HG02884 (cell line): ENCODE data around the gene SPINK2.

Source experiments
- ATAC-seq: cut with Tn5 transposase; IDR thresholded peaks from one replicate; pipeline ENCODE4 v1.9.1; 2021; ENCODE audit warnings: mild to moderate bottlenecking, moderate library complexity; ENCODE audit not compliant: unreplicated experiment

Gene SPINK2

DNA sequence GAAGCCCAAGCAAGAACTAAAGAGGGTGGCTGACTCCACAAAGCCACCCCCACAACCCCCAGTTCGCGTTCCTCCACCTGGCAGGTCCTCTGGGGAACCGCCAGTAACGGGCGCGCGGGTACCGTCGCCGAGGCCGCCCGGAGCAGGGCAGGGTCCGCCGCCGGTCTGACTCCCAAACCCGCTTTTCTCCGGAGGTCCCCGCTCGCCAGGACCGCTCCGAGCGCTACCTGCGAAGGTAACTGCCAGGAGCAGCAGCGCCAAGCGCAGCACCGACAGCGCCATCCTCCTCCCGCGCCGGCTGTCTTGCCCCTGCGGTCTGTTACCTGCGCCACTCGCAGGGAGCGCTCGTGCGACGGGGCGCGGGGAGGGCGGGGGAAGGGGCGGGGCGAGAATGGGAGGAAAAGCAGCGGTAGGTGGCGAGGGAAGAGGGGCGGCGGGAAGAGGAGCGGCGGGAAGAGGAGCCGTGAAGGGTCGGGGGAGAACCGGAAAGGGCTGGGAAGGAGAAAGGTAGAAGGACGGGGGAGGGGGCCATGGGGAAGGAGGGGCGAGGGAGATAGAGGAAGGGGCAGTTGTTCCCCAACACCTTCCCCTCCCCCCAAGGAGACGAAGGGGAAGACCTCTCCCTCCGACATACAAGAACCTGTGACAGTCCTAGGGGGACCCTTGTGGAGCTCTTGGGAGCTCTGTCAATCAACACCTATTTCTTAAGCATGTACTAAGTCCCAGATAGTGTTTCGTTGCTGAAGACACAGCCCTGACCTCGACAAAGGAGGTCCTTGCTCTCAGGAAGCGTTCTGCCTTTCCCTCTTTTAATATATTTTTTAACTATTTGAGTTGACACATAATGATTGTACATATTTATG, at the start of gene SPINK2:
SPINK2 (minus strand) TSS at position 321 of the 863 bp plus-strand sequence; CDS start at position 282, 39 bp downstream.
- no peak for ATAC-seq

- no peak for ATAC-seq
These were observed 49.4 kb upstream of the SPINK2 start for GRCh38 chr4:56870946-56871345.

- ATAC-seq, result peak; percentile 44
These were observed 42.1 kb upstream of the SPINK2 start for GRCh38 chr4:56863441-56864139.

DNA sequence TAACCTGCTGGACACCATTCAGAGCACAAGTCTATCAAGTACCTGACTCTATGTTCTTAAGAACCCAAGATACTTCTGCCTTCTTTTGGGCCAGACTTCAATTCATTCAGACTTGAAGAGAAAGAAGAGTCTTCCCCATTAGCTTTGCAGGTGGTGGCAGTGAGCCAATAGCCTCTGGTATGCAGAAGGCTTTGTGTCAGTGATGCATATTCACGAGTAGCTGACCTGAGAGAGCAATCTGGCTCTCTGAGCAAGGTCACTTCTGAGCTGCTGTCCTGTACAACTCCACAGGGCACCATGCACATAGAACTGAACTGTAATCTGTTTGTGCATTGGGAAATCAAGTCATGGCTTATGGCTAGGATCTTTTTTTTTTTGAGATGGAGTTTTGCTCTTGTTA, 39.9 kb upstream of the SPINK2 start:
- no peak for ATAC-seq

GRCh38 chr4:56860781-56861180, 39.3 kb upstream of the SPINK2 start:
- peak; percentile 44 for ATAC-seq

- no peak for ATAC-seq
These were observed 38.3 kb upstream of the SPINK2 start for GRCh38 chr4:56859841-56860240.

- no peak for ATAC-seq
These were observed 36.3 kb upstream of the SPINK2 start for GRCh38 chr4:56857601-56858309.

DNA sequence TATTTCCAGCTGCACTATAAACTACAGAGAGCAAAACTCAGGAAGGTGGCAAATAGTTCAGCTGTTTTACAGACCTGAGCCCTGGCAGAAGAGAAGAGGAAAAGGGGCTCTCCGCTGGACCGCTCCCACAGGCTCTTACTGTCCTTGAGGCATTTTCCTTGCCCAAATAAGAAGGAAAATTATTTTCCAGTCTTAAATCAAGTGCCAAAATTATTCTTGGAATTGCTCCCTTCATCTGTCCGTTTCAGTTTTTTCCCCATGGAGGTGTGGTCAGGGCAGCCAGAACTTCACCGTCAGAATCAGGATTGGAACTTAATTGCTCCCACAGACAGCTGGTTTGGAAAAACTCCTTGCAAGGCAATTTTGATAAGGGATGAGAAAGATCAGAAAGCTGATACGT, 35.2 kb upstream of the SPINK2 start:
- ATAC-seq, result no peak

DNA sequence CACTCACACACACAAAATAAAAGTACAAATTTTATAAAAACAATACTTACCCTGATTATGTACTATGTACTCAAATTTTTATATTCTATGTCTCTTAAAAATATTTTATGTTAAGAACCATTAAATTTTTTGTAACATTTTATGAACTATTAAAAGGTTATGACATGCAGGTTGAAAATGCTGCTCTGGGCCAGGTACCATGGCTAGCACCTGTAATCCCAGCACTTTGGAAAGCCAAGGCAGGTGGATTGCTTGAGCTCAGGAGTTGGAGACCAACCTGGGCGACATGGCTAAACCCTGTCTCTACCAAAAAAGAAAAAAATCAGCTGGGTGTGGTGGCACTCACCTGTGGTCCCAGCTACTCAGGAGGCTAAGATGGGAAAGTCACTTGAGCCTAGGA, 29.4 kb upstream of the SPINK2 start:
- no peak for ATAC-seq

DNA sequence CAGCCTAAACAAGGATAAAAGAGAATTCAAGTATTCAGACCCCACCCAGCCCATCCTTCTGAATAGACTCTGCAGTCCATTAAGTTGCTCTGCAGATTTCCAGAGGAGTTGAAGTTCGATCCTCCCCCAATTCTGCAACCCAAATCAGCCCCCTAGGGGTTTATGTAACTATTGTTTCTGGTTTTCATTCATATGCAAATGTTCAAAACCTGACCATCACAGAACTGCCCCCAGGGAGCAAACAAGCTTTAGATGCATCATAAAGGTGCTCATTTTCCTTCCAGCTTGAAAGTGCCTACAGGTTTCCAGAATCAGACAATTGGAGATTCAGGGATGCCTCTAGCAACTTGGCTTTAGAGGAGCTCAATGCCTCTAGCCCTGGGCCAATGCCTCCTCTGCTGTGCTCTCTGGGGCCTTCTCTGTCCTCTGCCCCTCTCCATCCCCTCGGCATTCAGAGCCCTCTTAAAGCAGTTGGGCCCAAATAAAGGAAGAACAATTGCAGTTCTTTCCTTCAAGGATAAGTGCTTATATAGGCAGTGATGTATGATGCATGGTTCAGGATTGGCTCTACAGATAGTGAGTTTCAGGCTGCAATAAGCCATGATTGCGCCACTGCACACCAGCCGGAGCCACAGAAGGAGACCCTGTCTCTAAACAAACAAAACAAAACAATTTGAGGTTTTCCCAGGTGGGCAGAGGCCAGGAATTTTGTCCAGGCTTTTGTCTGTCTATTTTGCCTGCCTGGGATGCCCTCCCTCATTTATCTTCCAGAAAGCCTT, 23.5 kb upstream of the SPINK2 start:
- no peak for ATAC-seq

DNA sequence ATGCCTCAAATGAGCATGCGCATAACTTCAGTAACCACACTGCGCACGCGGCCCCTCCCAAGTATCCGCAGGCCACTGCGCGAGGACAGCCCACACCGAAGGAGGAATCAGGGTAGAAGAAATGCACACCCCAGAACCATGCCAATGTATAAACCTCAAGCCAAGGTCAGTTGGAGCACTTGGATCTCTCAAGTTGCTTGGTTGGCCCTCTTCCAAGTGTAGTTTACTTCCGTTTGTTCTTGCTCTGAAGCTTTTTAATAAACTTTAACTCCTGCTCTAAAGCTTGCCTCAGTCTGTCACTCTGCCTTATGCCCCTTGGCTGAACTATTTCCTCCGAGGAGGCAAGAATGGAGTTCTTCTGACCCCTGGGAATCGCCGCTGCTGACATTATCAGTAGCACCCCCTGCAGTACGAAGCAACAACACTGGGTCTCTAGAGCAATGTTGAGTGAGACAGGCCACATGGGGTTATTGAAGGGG, 22.0 kb upstream of the SPINK2 start:
- ATAC-seq, result no peak

DNA sequence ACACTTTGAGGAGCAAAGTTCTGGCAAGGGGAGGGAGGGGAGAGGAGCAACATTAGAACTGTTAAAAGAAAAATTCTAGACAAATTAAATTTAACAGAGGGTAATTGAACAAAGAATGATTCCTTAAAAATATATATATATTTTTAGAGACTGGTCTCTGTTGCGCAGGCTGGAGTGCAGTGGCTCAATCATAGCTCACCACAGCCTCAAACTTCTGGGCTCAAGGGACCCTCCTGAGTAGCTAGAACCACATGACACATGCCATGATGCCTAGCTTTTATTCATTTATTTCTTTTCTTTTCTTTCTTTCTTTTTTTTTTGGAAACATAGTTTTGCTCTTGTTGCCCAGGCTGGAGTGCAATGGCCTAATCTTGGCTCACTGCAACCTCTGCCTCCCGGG, 19.1 kb upstream of the SPINK2 start:
- no peak for ATAC-seq

GRCh38 chr4:56828784-56829535, 7.5 kb upstream of the SPINK2 start:
- no peak for ATAC-seq

- no peak for ATAC-seq
These were observed 2.6 kb upstream of the SPINK2 start for GRCh38 chr4:56823933-56824600.

DNA sequence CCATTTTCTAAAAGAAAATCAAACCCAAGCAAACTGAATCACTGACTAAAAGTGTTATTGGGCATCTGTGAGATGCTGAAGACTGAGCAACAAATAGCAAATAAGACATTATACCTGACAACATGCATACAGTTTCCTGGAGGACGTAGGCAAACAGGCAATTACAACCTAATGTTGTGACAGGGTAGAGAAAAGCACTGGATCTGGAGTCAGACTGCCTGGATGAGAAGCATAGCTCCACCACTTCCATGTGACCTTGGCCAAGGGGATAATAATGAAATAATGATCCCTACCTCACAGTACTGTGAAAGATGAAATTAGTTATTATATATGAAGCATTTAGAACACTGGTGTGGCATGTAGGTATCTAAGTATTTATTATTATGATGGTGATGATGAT, 2.7 kb downstream of the SPINK2 start:
- ATAC-seq, result no peak

DNA sequence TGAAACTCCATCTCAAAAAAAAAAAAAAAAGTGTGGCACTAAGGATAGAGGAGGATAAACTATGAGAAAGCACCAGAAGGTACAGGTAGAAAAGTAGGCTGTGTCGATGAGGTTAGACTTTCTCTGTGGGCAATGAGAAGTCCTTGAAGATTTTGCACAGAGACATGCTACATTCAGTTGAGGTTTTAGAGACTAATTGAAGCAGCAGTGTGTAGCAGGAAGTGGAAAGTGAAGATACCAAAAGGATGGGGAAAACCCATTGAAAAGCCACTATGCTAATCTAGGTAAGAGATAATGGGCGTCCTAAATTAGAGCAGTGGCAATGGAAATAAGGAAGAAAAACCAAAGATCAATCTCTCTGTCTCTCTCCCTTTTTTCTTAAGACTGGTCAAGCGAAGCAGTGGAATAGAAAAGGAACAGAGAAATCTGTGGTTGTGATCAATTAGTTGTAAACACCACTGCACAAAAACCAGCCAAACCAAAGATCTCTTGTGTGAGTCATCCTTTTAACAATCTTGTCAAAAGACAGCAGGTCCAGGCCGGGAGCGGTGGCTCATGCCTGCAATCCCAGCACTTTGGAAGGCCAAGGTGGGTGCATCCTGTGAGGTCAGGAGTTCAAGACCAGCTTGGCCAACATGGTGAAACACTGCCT, 3.5 kb downstream of the SPINK2 start:
- peak; percentile 81 for ATAC-seq

DNA sequence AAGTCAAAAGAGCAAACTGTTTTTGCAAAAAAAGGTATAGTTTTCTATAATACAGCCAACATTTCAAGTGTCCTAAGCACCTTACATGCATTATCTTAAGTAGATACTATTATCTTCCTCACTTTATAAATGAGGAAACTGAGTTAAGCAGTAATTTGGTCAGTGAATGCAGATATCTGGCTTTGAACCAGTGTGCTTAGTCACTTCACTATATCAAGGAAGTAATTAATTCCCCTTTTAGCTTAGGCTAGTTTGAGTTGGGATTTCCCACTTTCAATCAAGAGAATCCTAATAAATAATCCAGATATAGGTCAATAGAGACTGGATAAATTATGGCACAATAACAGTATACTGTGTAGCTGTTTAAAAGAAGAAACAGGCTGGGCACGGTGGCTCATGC, 14.8 kb downstream of the SPINK2 start:
- ATAC-seq, result no peak

DNA sequence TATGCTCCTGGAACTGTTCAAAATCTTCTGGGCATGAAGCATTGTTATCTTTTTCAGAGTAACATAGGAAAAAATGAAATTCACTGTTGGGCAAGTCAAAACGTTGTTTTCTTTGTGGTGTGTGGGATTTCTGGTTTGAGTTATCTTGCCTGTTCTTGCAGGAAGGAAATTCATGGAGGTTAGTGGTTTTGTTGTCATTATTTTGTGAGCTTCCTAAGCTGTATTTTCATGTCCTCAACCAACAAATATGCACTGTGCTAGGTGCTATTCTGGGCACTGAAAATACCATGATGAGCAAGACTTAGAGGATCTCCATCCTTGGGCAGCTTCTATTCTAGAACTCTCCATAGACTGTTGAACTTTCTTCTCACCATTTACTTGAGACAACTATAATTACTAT, 16.9 kb downstream of the SPINK2 start:
- ATAC-seq, result no peak

DNA sequence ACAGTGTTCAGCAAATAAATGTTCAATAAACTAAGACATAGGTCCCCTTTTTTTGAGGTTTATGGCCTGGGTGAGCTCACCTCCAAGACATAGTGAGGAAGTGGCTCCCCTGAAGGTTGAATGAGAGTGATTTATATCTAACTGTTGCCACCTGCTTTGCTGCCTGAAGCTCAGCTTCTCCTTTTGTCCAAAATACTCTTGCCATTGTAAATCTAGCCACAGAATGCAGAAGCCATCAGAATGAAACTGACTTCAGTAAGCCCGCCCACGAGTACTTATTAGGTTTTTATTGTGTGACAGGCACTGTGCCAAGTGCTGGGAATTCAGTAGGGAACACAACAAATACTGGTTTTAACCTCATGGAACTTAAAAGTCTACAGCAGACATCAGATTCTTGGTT, 18.0 kb downstream of the SPINK2 start:
- peak; percentile 58 for ATAC-seq
